Trophoblast cell (in vitro differentiated cells and primary cell): Measurements from ENCODE around the gene OR1F1.
A peak's percentile ranks its signal among the peaks of the same experiment; 100 is the strongest.
"Not testable (repeated sequence)": the region's sequence is repeated elsewhere in the genome, so short reads cannot be mapped to it uniquely, and the experiment has no call there.

Experiments used
- DNase-seq, 2 donors: peaks; one replicate each; pipeline ENCODE4 v3.0.0-alpha.2; 2016
- H2AFZ ChIP-seq: 2 replicates; pipeline ENCODE4 v1.6.1; 2013; ENCODE audit warnings: low read length, moderate library complexity, mild to moderate bottlenecking; ENCODE audit not compliant: insufficient read depth, poor library complexity
- H2AK5ac ChIP-seq: 2 replicates; pipeline ENCODE4 v1.6.1; 2013; ENCODE audit warnings: mild to moderate bottlenecking, low read length
- H2BK120ac ChIP-seq: 2 replicates; pipeline ENCODE4 v1.6.1; 2013; ENCODE audit warnings: low read length, mild to moderate bottlenecking, moderate library complexity; ENCODE audit not compliant: insufficient read depth, poor library complexity
- H2BK12ac ChIP-seq: 2 replicates; pipeline ENCODE4 v1.6.1; 2013; ENCODE audit warnings: mild to moderate bottlenecking, low read length, moderate library complexity
- H2BK5ac ChIP-seq: 2 replicates; pipeline ENCODE4 v1.6.1; 2013; ENCODE audit warnings: low read length, low read depth, moderate library complexity, mild to moderate bottlenecking; ENCODE audit not compliant: poor library complexity
- H3K14ac ChIP-seq: 2 replicates; pipeline ENCODE4 v1.6.1; 2013; ENCODE audit warnings: mild to moderate bottlenecking, low read length
- H3K18ac ChIP-seq: 2 replicates; pipeline ENCODE4 v1.6.1; 2013; ENCODE audit warnings: mild to moderate bottlenecking, low read length
- H3K23ac ChIP-seq: 2 replicates; pipeline ENCODE4 v1.6.1; 2013; ENCODE audit warnings: low read length
- H3K27ac ChIP-seq: 2 replicates; pipeline ENCODE4 v1.5.1; 2013; ENCODE audit warnings: low read depth, mild to moderate bottlenecking, inconsistent platforms, low read length, moderate library complexity
- H3K27me3 ChIP-seq: 2 replicates; pipeline ENCODE4 v1.6.1; 2013; ENCODE audit warnings: inconsistent platforms, mild to moderate bottlenecking, low read length, moderate library complexity; ENCODE audit not compliant: insufficient read depth
- H3K36me3 ChIP-seq, 2 experiments: 1 replicate in 1 of 2; 2 replicates in 1 of 2; pipeline ENCODE4 v1.6.1; 2013; ENCODE audit warnings: low read length in 2 of 2, mild to moderate bottlenecking in 2 of 2, moderate library complexity in 1 of 2; ENCODE audit not compliant: insufficient read depth in 2 of 2, control insufficient read depth in 1 of 2
- H3K4ac ChIP-seq: 2 replicates; pipeline ENCODE4 v1.6.1; 2013; ENCODE audit warnings: low read depth, mild to moderate bottlenecking, low read length, moderate library complexity
- H3K4me1 ChIP-seq, 2 experiments: 1 replicate in 1 of 2; 2 replicates in 1 of 2; pipeline ENCODE4 v1.6.1; 2013; ENCODE audit warnings: low read length in 2 of 2, mild to moderate bottlenecking in 2 of 2, moderate library complexity in 1 of 2; ENCODE audit not compliant: insufficient read depth in 2 of 2, control insufficient read depth in 1 of 2
- H3K4me2 ChIP-seq: 2 replicates; pipeline ENCODE4 v1.6.1; 2013; ENCODE audit warnings: inconsistent platforms, mild to moderate bottlenecking, low read length, moderate library complexity
- H3K4me3 ChIP-seq: 2 replicates; pipeline ENCODE4 v1.5.1; 2013; ENCODE audit warnings: mild to moderate bottlenecking, low read depth, low read length, inconsistent platforms
- H3K79me1 ChIP-seq: one replicate; pipeline ENCODE4 v1.6.1; 2013; ENCODE audit warnings: low read length
- H3K79me2 ChIP-seq: 2 replicates; pipeline ENCODE4 v1.6.1; 2013; ENCODE audit warnings: low read length, mild to moderate bottlenecking; ENCODE audit not compliant: control insufficient read depth, insufficient read depth, poor library complexity
- H3K9ac ChIP-seq: 2 replicates; pipeline ENCODE4 v1.6.1; 2013; ENCODE audit warnings: mild to moderate bottlenecking, low read length
- H3K9me3 ChIP-seq: 2 replicates; pipeline ENCODE4 v1.6.1; 2013; ENCODE audit warnings: low read depth, mild to moderate bottlenecking, control low read depth, inconsistent platforms, low read length; ENCODE audit not compliant: insufficient read depth
- H4K12ac ChIP-seq: 2 replicates; pipeline ENCODE4 v1.6.1; 2013; ENCODE audit warnings: low read depth, mild to moderate bottlenecking, low read length, moderate library complexity
- H4K8ac ChIP-seq: 2 replicates; pipeline ENCODE4 v1.6.1; 2013; ENCODE audit warnings: low read depth, mild to moderate bottlenecking, low read length, moderate library complexity
- H4K91ac ChIP-seq: one replicate; pipeline ENCODE4 v1.6.1; 2013; ENCODE audit warnings: low read depth, mild to moderate bottlenecking, low read length, moderate library complexity
- WGBS: extraction: QIAGEN DNeasy Blood & Tissue Kit; methylation state at CpG from one replicate; pipeline ENCODE4 v1.1.7; 2013; ENCODE audit warnings: missing lambda C conversion rate; ENCODE audit not compliant: insufficient read length, insufficient coverage; ENCODE audit errors: extremely low coverage; 5-methylcytosine and 5-hydroxymethylcytosine counted together

OR1F1 gene

GRCh38 chr16:3164121-3164991, 23.6 kb upstream of the OR1F1 start:
- no peak overlapping the region for H3K9ac ChIP-seq
- H2BK120ac ChIP-seq = no peak overlapping the region
- no peak overlapping the region for H4K91ac ChIP-seq
- no peaks in the 10 kb centered on the region for H3K79me2 ChIP-seq
- peaks cover 2% of the 10 kb centered on the region for H3K9me3 ChIP-seq
- no peak overlapping the region for H2BK5ac ChIP-seq
- no peak overlapping the region for H4K12ac ChIP-seq
- peaks cover 5% of the 10 kb centered on the region for H3K27me3 ChIP-seq
- H3K36me3 ChIP-seq = no peaks in the 10 kb centered on the region
- H3K79me1 ChIP-seq = no peaks in the 10 kb centered on the region
- H2BK12ac ChIP-seq = no peak overlapping the region
- H3K4me2 ChIP-seq = no peak overlapping the region
- H4K8ac ChIP-seq = no peak overlapping the region
- no peak overlapping the region for H3K4me3 ChIP-seq
- H3K14ac ChIP-seq = no peak overlapping the region
- no peak overlapping the region for H3K4ac ChIP-seq
- no CpG with 5 or more reads among the region's 37 CpGs for WGBS
- H3K4me1 ChIP-seq = no peaks in the 10 kb centered on the region
- H2AK5ac ChIP-seq = no peak overlapping the region
- no peak for DNase-seq
- no peak overlapping the region for H3K18ac ChIP-seq
- no peak overlapping the region for H2AFZ ChIP-seq
- no peak overlapping the region for H3K27ac ChIP-seq
- no peak overlapping the region for H3K23ac ChIP-seq

- H2AFZ ChIP-seq = peak overlapping the region; percentile 26
- H4K8ac ChIP-seq = peak overlapping the region; percentile 2
- no peak overlapping the region for H3K9ac ChIP-seq
- H3K79me2 ChIP-seq = no peaks in the 10 kb centered on the region
- H3K4ac ChIP-seq = no peak overlapping the region
- no peak for DNase-seq
- no peak overlapping the region for H3K4me3 ChIP-seq
- peaks cover 12% of the 10 kb centered on the region for H3K27me3 ChIP-seq
- no peaks in the 10 kb centered on the region for H3K79me1 ChIP-seq
- H3K23ac ChIP-seq = no peak overlapping the region
- H3K4me1 ChIP-seq = peaks cover 0 to 1% of the 10 kb centered on the region in 2 experiments
- no peak overlapping the region for H3K27ac ChIP-seq
- H2BK12ac ChIP-seq = no peak overlapping the region
- no peak overlapping the region for H4K12ac ChIP-seq
- no CpG with 5 or more reads among the region's 12 CpGs for WGBS
- H4K91ac ChIP-seq = no peak overlapping the region
- H3K18ac ChIP-seq = no peak overlapping the region
- no peak overlapping the region for H2BK120ac ChIP-seq
- no peak overlapping the region for H3K4me2 ChIP-seq
- no peak overlapping the region for H2AK5ac ChIP-seq
- no peak overlapping the region for H2BK5ac ChIP-seq
- no peaks in the 10 kb centered on the region for H3K36me3 ChIP-seq
- H3K14ac ChIP-seq = no peak overlapping the region
- H3K9me3 ChIP-seq = peaks cover 2% of the 10 kb centered on the region
Measured at GRCh38 chr16:3165111-3165822, 22.7 kb upstream of the OR1F1 start.

- H2BK12ac ChIP-seq = no peak overlapping the region
- H3K4ac ChIP-seq = no peak overlapping the region
- H4K8ac ChIP-seq = no peak overlapping the region
- H2AFZ ChIP-seq = no peak overlapping the region
- peaks cover 4% of the 10 kb centered on the region for H3K9me3 ChIP-seq
- WGBS = no CpG with 5 or more reads among the region's 1 CpG
- no peak overlapping the region for H3K9ac ChIP-seq
- no peak for DNase-seq
- H3K23ac ChIP-seq = no peak overlapping the region
- no peak overlapping the region for H3K14ac ChIP-seq
- H2BK120ac ChIP-seq = no peak overlapping the region
- no peak overlapping the region for H3K4me2 ChIP-seq
- H3K79me2 ChIP-seq = no peaks in the 10 kb centered on the region
- H3K18ac ChIP-seq = no peak overlapping the region
- no peak overlapping the region for H4K12ac ChIP-seq
- no peak overlapping the region for H3K4me3 ChIP-seq
- peaks cover 4% of the 10 kb centered on the region in 2 experiments for H3K4me1 ChIP-seq
- no peak overlapping the region for H3K27ac ChIP-seq
- no peak overlapping the region for H2AK5ac ChIP-seq
- H3K79me1 ChIP-seq = no peaks in the 10 kb centered on the region
- H4K91ac ChIP-seq = no peak overlapping the region
- H3K36me3 ChIP-seq = no peaks in the 10 kb centered on the region
- no peak overlapping the region for H2BK5ac ChIP-seq
- H3K27me3 ChIP-seq = peaks cover 24% of the 10 kb centered on the region
Measured at GRCh38 chr16:3166505-3166886, 21.5 kb upstream of the OR1F1 start.

- H3K27me3 ChIP-seq = peaks cover 34% of the 10 kb centered on the region
- WGBS = no CpG with 5 or more reads among the region's 7 CpGs
- not testable (repeated sequence) for H3K9me3 ChIP-seq, H3K4me3 ChIP-seq, H3K9ac ChIP-seq, H3K79me1 ChIP-seq, H3K36me3 ChIP-seq, H2AK5ac ChIP-seq, H3K23ac ChIP-seq, H3K4ac ChIP-seq, H2BK12ac ChIP-seq, H3K79me2 ChIP-seq, H3K27ac ChIP-seq, H4K8ac ChIP-seq, H4K12ac ChIP-seq, H3K18ac ChIP-seq, H2BK5ac ChIP-seq, H2AFZ ChIP-seq, H4K91ac ChIP-seq, H2BK120ac ChIP-seq, H3K4me1 ChIP-seq, H3K4me2 ChIP-seq, H3K14ac ChIP-seq, DNase-seq
Measured at GRCh38 chr16:3168729-3169128, 19.3 kb upstream of the OR1F1 start.
